Measurements from ENCODE around the gene SELPLG. TPM values are rescaled to one million over a fixed set of nuclear protein-coding genes. Genes with fewer than 3 reads are reported as not detected.

Gene SELPLG
- total RNA-seq, 1 experiment from 2014 or later: 0.41 TPM

- in situ Hi-C loops (cut with HindIII; ENCODE audit: low pct_unique_long_range_greater_than_20kb, low sequenced_read_pairs) (no loop called here), intact Hi-C loops (cut with micrococcal nuclease; ENCODE audit: unreplicated experiment) (no loop called here)
- TF ChIP-seq SIN3A (IDR thresholded peaks at IDR 0.05; ENCODE audit: borderline replicate concordance, insufficient read depth, low read depth, low read length) (no peak), CTCF (IDR thresholded peaks at IDR 0.05) (no peak), TCF7L2 (IDR thresholded peaks at IDR 0.05; ENCODE audit: low read depth, low read length) (no peak), REST (IDR thresholded peaks at IDR 0.05; ENCODE audit: insufficient read depth in 1 of 2, low read depth in 2 of 2, low read length in 1 of 2) (no peak), POLR2AphosphoS5 (IDR thresholded peaks at IDR 0.05; ENCODE audit: low read depth, low read length) (no peak)
- no TSS peak for BruUV-seq (replicated peaks)
- H3K27me3 ChIP-seq (ENCODE audit: control insufficient read depth, insufficient read depth, low read length): no peaks in the 10 kb centered on the region
- no peaks in the 10 kb centered on the region for H3K36me3 ChIP-seq (ENCODE audit: control insufficient read depth, insufficient read depth, low read length)
- no peaks in the 10 kb centered on the region for H3K9me3 ChIP-seq (ENCODE audit: control insufficient read depth, insufficient read depth, low read depth, low read length)
- ATAC-seq: peak; percentile 61
- DNase-seq (ENCODE audit: low read depth, low spot score): no peak
- ChIA-PET CTCF (interaction anchor here (0.5 kb wide), 1 partner anchor 1524 kb away, joined by 3 read pairs; no protein-coding TSS in a partner anchor), POLR2A (no interaction called here)
- peaks cover 4% of the 10 kb centered on the region for H3K4me1 ChIP-seq (ENCODE audit: control insufficient read depth, insufficient read depth, low read length)
- H3K4me3 ChIP-seq (ENCODE audit: low read depth in 2 of 2, low read length in 2 of 2): no peak overlapping the region
- H3K27ac ChIP-seq (ENCODE audit: low read length): no peak overlapping the region
Observed at GRCh38 chr12:108589028-108589839, 44.5 kb downstream of the SELPLG start.

GRCh38 chr12:108587826-108588225 is 45.9 kb downstream of the SELPLG start:
- no peak for TF ChIP-seq SIN3A (IDR thresholded peaks at IDR 0.05; ENCODE audit: borderline replicate concordance, insufficient read depth, low read depth, low read length)
- no peak for TF ChIP-seq POLR2AphosphoS5 (IDR thresholded peaks at IDR 0.05; ENCODE audit: low read depth, low read length)
- TF ChIP-seq TCF7L2 (IDR thresholded peaks at IDR 0.05; ENCODE audit: low read depth, low read length): no peak
- TF ChIP-seq CTCF (IDR thresholded peaks at IDR 0.05): no peak
- TF ChIP-seq REST (IDR thresholded peaks at IDR 0.05; ENCODE audit: insufficient read depth in 1 of 2, low read depth in 2 of 2, low read length in 1 of 2): no peak
- Histone ChIP-seq H3K27me3 (ENCODE audit: control insufficient read depth, insufficient read depth, low read length) (no peaks in the 10 kb centered on the region), H3K36me3 (ENCODE audit: control insufficient read depth, insufficient read depth, low read length) (no peaks in the 10 kb centered on the region), H3K4me1 (ENCODE audit: control insufficient read depth, insufficient read depth, low read length) (peaks cover 4% of the 10 kb centered on the region), H3K27ac (ENCODE audit: low read length) (no peak overlapping the region), H3K4me3 (ENCODE audit: low read depth in 2 of 2, low read length in 2 of 2) (no peak overlapping the region), H3K9me3 (ENCODE audit: control insufficient read depth, insufficient read depth, low read depth, low read length) (no peaks in the 10 kb centered on the region)
- ATAC-seq (no peak), DNase-seq (ENCODE audit: low read depth, low spot score) (no peak)
- intact Hi-C loops (cut with micrococcal nuclease; ENCODE audit: unreplicated experiment) (no loop called here), in situ Hi-C loops (cut with HindIII; ENCODE audit: low pct_unique_long_range_greater_than_20kb, low sequenced_read_pairs) (no loop called here)
- no TSS peak for BruUV-seq (replicated peaks)
- POLR2A ChIA-PET: no interaction called here
- CTCF ChIA-PET: no interaction called here

Measured in Panc1 (cell line).